ENCODE results near the gene OR2T8.

- no peak for TF ChIP-seq EZH2 (IDR thresholded peaks at IDR 0.05; ENCODE audit: low read length, unreplicated experiment)
- no peak for TF ChIP-seq CTCF (conservative IDR thresholded peaks at IDR 0.05; ENCODE audit: low read depth, low read length)
These were observed 16.4 kb downstream of the OR2T8 start for GRCh38 chr1:247936415-247936814.
